ENCODE results near the gene SYT1.

DNA sequence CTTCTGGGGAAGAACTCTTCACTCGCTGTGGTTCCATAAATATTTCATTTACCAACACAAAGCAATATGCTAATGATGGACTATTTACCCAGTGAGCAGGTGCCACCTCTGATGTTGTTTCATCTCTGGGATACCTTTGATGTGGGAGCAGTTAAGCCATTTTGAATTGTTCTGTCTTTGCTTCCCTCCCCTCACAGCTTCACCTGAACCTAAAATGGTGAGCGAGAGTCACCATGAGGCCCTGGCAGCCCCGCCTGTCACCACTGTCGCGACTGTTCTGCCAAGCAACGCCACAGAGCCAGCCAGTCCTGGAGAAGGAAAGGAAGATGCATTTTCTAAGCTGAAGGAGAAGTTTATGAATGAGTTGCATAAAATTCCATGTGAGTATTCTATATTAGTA, 352.7 kb downstream of the SYT1 start:
- TF ChIP-seq, protein P1, sequence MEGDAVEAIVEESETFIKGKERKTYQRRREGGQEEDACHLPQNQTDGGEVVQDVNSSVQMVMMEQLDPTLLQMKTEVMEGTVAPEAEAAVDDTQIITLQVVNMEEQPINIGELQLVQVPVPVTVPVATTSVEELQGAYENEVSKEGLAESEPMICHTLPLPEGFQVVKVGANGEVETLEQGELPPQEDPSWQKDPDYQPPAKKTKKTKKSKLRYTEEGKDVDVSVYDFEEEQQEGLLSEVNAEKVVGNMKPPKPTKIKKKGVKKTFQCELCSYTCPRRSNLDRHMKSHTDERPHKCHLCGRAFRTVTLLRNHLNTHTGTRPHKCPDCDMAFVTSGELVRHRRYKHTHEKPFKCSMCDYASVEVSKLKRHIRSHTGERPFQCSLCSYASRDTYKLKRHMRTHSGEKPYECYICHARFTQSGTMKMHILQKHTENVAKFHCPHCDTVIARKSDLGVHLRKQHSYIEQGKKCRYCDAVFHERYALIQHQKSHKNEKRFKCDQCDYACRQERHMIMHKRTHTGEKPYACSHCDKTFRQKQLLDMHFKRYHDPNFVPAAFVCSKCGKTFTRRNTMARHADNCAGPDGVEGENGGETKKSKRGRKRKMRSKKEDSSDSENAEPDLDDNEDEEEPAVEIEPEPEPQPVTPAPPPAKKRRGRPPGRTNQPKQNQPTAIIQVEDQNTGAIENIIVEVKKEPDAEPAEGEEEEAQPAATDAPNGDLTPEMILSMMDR (conservative IDR thresholded peaks at IDR 0.05; ENCODE audit: low read depth, low read length), result no peak
- no peak for TF ChIP-seq EZH2 (IDR thresholded peaks at IDR 0.05; ENCODE audit: borderline replicate concordance, low read depth, low read length, poor library complexity, severe bottlenecking)

All from A673 (cell line).